GM12878 (cell line): Measurements from ENCODE around the gene SLF1.

ENCODE experiments used
- CTCF ChIP-seq, 3 experiments: IDR thresholded peaks in 2 of 3; conservative IDR thresholded peaks in 1 of 3; 2 replicates each; pipeline ENCODE4 v1.5.1; 2011; ENCODE audit warnings: low read depth in 3 of 3, low read length in 3 of 3, mild to moderate bottlenecking in 3 of 3, control low read depth in 2 of 3, moderate library complexity in 2 of 3, inconsistent platforms in 1 of 3, mixed read lengths in 1 of 3; ENCODE audit not compliant: control insufficient read depth in 2 of 3, insufficient read depth in 1 of 3; ENCODE audit errors: extremely low read depth in 1 of 3
- ESRRA ChIP-seq: IDR thresholded peaks from 2 replicates; pipeline ENCODE4 v1.6.1; 2012; ENCODE audit warnings: mild to moderate bottlenecking, low read length, improper control_type of control experiment
- EZH2 ChIP-seq: IDR thresholded peaks from 2 replicates; pipeline ENCODE4 v1.6.1; 2012; ENCODE audit warnings: low read depth, mild to moderate bottlenecking, control low read depth, inconsistent platforms, low read length, borderline replicate concordance; ENCODE audit not compliant: control insufficient read depth
- NFXL1 ChIP-seq: fragments of 450-650 bp; IDR thresholded peaks from 2 replicates; pipeline ENCODE4 v1.6.1; 2017; ENCODE audit warnings: antibody characterized with exemption, mild to moderate bottlenecking, borderline replicate concordance
- POLR2A ChIP-seq: IDR thresholded peaks from 2 replicates; pipeline ENCODE4 v1.6.1; 2011; ENCODE audit warnings: low read depth, mild to moderate bottlenecking, low read length
- RFX5 ChIP-seq: IDR thresholded peaks from 2 replicates; pipeline ENCODE4 v1.6.1; 2011; ENCODE audit warnings: low read depth, low read length, improper control_type of control experiment
- TAF1 ChIP-seq: IDR thresholded peaks from 2 replicates; pipeline ENCODE4 v1.6.1; 2011; ENCODE audit warnings: mild to moderate bottlenecking, low read depth, low read length, borderline replicate concordance

GRCh38 chr5:94705427-94705826 lies 87.0 kb downstream of the SLF1 start:
- no peak for TF ChIP-seq TAF1
- TF ChIP-seq RFX5 = no peak
- TF ChIP-seq CTCF (IDR thresholded peaks at IDR 0.05 in 2 of 3, conservative IDR thresholded peaks at IDR 0.05 in 1 of 3; ENCODE audit: control insufficient read depth in 2 of 3, extremely low read depth in 1 of 3, insufficient read depth in 1 of 3, low read depth in 3 of 3, low read length in 3 of 3) = no peak
- no peak for TF ChIP-seq EZH2
- TF ChIP-seq ESRRA = no peak
- no peak for TF ChIP-seq POLR2A
- no peak for TF ChIP-seq NFXL1
